Subcutaneous adipose tissue (tissue), 4 donors: ENCODE results near the gene C1QL4. TPM values are rescaled to one million over a fixed set of nuclear protein-coding genes. Genes with fewer than 3 reads are reported as not detected.

Experiments used
- total RNA-seq, 4 donors: library from RNA; depleted of rRNA; stranded (reverse); fragments of >200 nt; gene quantifications; one replicate each; pipeline ENCODE4 v1.1.0, GENCODE V29; 2016
- TF ChIP-seq, protein P1 (sequence below): fragments of 450-650 bp; IDR thresholded peaks from one replicate; pipeline ENCODE4 v1.5.1; 2016; ENCODE audit warnings: low read depth, mild to moderate bottlenecking, control low read depth, antibody characterized with exemption, moderate library complexity

The C1QL4 gene
- total RNA-seq, 4 donors from 2014 or later = not detected

DNA sequence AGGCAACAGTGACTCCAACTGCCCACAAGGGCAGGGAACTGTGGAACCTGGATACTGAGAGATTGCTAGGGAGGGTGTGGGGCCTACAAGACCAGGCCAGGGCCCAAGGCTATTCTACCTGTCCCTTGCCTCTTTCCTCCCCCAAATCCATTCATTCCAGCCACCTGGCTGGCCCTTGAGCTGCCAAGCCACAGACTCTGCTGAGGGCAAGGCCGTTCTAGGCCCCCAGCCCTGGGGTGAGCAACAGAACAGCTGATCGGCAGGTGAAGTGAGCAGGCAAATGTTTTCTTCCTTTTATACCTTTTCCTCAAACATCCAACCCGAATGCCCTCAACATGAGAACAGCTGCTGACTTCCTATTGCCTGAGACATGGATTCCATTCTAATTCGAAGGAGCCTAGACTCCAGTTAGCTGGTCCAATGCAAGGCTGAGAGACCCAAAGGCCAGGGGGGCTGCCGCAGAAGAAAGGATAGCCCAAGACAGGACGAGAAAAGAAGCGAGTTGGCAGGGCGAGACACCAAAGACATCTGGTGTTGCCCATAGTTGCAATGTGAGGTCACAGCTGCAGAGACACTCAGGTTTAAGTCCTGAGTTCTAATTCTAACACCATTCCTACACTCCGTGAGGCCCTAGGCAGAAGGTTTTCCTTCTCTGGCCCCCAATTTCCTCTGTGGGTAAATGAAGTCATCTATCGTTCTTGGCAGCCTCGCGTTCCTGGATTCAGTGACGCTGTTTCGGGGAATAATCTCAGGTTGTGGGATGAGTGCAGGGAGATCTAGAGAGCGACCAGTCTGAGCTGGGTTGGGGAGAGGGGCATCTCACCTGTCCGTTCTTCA, 1.7 kb downstream of the C1QL4 start:
- TF ChIP-seq, protein P1, sequence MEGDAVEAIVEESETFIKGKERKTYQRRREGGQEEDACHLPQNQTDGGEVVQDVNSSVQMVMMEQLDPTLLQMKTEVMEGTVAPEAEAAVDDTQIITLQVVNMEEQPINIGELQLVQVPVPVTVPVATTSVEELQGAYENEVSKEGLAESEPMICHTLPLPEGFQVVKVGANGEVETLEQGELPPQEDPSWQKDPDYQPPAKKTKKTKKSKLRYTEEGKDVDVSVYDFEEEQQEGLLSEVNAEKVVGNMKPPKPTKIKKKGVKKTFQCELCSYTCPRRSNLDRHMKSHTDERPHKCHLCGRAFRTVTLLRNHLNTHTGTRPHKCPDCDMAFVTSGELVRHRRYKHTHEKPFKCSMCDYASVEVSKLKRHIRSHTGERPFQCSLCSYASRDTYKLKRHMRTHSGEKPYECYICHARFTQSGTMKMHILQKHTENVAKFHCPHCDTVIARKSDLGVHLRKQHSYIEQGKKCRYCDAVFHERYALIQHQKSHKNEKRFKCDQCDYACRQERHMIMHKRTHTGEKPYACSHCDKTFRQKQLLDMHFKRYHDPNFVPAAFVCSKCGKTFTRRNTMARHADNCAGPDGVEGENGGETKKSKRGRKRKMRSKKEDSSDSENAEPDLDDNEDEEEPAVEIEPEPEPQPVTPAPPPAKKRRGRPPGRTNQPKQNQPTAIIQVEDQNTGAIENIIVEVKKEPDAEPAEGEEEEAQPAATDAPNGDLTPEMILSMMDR = no peak

DNA sequence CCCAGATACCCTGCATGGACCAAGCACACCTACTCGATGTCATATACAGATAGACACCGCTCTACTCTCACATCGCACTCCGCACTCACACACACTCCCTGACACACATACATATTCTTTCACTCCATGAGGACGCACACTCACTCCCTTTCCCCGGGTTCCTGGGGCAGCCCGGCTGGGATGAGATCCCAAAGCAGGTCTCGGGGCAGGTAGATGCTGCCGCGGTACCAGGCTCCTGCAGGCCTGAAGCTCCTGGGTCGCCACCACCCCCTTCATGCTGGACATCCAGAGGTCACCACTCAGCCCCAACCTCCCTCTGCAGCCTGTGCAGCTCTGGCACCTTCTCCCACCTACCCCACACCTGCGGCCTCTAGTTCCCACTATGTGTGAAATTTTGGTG, 2.3 kb downstream of the C1QL4 start:
- TF ChIP-seq, protein P1 = no peak

DNA sequence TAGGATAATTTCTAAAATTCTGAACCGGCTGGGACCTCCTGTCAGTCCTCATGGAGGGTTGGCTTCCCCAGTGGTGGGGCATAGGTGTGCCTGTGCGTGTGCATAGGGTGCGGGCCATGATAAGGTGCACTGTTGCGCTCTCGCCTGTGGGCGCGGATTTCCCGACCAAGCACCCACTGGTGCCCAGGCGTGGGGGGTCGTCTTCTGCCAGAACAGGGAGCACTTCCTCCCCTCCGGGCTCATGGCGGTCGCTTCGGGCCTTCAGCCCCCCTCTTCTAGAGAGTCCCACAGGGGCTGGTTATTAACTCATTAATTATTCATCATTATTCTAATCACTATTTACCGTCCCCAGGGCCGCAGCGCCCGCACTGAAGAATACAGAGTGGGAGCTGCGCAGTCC, 2.8 kb downstream of the C1QL4 start:
- TF ChIP-seq, protein P1 = no peak

DNA sequence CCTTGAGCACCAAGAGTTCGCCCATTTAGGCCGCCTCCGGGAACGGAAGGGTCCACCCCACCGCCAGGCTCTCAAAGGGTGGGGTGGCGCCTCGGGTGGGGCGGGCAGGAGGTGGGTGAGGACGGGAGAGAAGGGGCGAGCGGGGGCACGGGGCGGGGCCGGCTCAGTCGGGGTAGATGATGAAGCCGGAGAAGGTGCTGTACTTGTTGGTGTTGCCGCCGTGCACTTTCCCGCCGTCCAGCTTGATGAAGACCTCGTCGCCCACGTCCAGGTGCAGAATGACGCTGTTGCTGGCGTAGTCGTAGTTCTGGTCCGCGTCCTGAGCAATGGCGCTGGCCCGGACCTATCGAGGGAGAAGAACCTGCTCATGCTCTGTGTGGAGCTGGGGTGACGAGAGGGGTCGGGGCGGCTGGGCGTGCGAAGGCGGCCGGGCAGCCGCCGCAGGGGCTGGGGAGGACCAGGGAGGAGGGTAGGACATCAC, 4.1 kb downstream of the C1QL4 start:
- TF ChIP-seq, protein P1 = no peak

DNA sequence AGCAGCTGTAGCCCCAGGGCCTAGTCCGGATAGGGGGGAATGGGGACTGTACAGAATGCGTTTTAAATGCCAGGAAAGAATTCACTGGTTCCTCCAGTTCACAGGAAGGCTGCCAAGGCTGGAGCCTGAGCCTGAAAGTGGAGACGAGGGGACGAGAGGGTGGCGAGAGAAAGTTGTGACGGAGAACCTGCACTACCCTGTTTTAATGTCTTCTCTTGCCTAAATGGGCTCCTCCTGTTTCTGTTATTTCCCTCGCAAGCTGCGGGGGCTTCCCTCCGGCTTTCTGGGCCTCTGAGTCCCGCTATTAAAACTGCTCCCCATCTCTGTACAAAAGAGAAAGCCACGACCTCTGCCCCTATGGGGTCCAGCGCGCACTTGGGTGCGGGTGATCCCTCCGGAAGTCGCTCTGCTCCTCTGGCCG, 4.5 kb downstream of the C1QL4 start:
- TF ChIP-seq, protein P1 = no peak

DNA sequence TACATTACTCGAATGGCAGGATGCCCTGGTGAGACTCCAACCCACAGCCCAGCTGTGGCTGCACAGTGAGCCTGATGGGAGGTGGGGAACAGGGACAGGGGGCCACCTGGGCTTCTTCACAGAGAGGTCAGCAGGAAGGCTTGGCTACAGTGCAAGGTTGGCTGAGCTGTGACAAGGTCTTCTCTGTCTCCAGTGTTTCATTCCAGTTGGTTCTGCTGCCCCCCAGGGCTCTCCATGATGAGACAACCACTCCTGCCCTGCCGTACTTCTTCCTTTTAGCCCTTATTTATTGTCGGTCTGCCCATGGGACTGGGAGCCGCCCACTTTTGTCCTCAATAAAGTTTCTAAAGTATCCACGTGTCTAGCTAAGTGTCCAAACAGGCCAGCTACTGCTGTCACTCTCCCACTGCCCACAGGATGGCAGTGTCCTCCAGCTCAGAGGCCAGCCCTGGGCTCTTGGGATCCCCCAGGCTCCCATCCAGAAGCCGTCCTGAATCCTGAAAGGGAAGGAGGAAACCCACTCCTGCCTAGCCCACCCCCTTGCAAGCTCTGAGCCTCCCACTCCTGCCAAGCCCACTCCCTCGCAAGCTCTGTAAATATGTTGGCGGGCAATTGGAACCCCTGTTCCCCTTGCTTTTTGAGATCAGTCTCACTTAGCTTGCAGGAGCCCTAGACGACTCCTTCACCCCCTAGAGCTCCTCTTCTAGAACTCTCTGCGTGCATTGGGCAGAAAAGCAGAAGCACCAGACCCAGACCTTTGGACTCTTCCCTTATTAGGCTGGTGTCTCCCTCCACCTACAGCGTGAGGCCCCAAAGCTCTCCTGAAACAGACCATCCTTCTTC, 5.4 kb downstream of the C1QL4 start:
- TF ChIP-seq, protein P1 = no peak
